K562 (cell line): ENCODE measurements around the gene FAM217B. TPM values are rescaled to one million over a fixed set of nuclear protein-coding genes. Genes with fewer than 3 reads are reported as not detected.

ENCODE experiments used
- ATAC-seq: fragments of 200-7000 bp; cut with Tn5 transposase; 3 replicates; pipeline ENCODE4 v1.9.1; 2020; ENCODE audit warnings: moderate library complexity
- BruUV-seq: library from RNA; stranded (reverse); fragments of 400-500 nt; replicated peaks from 2 replicates; lab custom pipeline; 2021; lab: Mats Ljungman, UMichigan
- CTCF ChIA-PET: fragments of 300-600 bp; formaldehyde crosslinking; extraction: SDS; loops from one replicate; lab custom pipeline; 2021; ENCODE audit warnings: low intra/inter-chr PET ratio; lab: Yijun Ruan, JAX
- POLR2A ChIA-PET: fragments of 300-600, 350-650 bp; sonication (Branson Sonifier 250); formaldehyde crosslinking; extraction: SDS; loops from one replicate; lab custom pipeline; 2021; ENCODE audit warnings: antibody characterized with exemption, inconsistent platforms; lab: Yijun Ruan, JAX
- DNase-seq, 4 experiments: peaks; one replicate each; pipeline versions ENCODE4 v3.0.0 to v3.0.0-alpha.2; 2011 to 2018; ENCODE audit warnings: low spot score in 3 of 4, mixed read lengths in 3 of 4; ENCODE audit errors: extremely low read depth in 1 of 4
- FAIRE-seq: peaks from 2 replicates; lab custom pipeline; 2011; peaks lifted over from hg19 to GRCh38; lab: Jason Lieb, UNC
- H2AFZ ChIP-seq: 2 replicates; pipeline ENCODE4 v1.6.0; 2011; ENCODE audit warnings: low read depth, low read length, control low read depth, inconsistent platforms
- H3K27ac ChIP-seq: fragments of 200-600 bp; 3 replicates; pipeline ENCODE4 v1.8.0; 2011; ENCODE audit warnings: low read depth, mild to moderate bottlenecking, control low read depth, inconsistent platforms, low read length, moderate library complexity, mixed read lengths; ENCODE audit errors: extremely low read depth
- H3K27me3 ChIP-seq, 2 experiments: fragments of 300-600 bp in 1 of 2; 2 replicates in 1 of 2; 3 replicates in 1 of 2; pipeline versions ENCODE4 v1.6.0 to v1.8.0; 2011; ENCODE audit warnings: inconsistent platforms in 2 of 2, low read length in 2 of 2, mild to moderate bottlenecking in 1 of 2, mixed read lengths in 1 of 2, moderate library complexity in 1 of 2; ENCODE audit not compliant: control insufficient read depth in 2 of 2, insufficient read depth in 2 of 2
- H3K36me3 ChIP-seq: fragments of 300-600 bp; 3 replicates; pipeline ENCODE4 v1.8.0; 2011; ENCODE audit warnings: mild to moderate bottlenecking, low read length, inconsistent platforms; ENCODE audit not compliant: control insufficient read depth, insufficient read depth
- H3K4me1 ChIP-seq, 2 experiments: fragments of 200-600 bp in 1 of 2; replicated peaks in 1 of 2; 2 replicates in 1 of 2; 3 replicates in 1 of 2; pipeline versions ENCODE4 v1.5.1 to v1.8.0; 2011; ENCODE audit warnings: inconsistent platforms in 2 of 2, low read length in 2 of 2, mild to moderate bottlenecking in 1 of 2, mixed read lengths in 1 of 2, moderate library complexity in 1 of 2; ENCODE audit not compliant: control insufficient read depth in 2 of 2, insufficient read depth in 2 of 2
- H3K4me2 ChIP-seq: 2 replicates; pipeline ENCODE4 v1.6.1; 2011; ENCODE audit warnings: low read length, control low read depth, inconsistent platforms, mixed read lengths; ENCODE audit not compliant: insufficient read depth
- H3K4me3 ChIP-seq: fragments of 200-600 bp; sonication (generic), shearing (Covaris generic); 2 replicates; pipeline ENCODE4 v1.5.1; 2016; ENCODE audit warnings: control low read depth, inconsistent platforms
- H3K79me2 ChIP-seq: fragments of 200-600 bp; 3 replicates; pipeline ENCODE4 v1.8.0; 2011; ENCODE audit warnings: low read length, inconsistent platforms; ENCODE audit not compliant: control insufficient read depth, insufficient read depth
- H3K9ac ChIP-seq, 2 experiments: 2 replicates each; pipeline versions ENCODE4 v1.6.0 to v1.6.1; 2011; ENCODE audit warnings: low read depth in 2 of 2, low read length in 2 of 2, control low read depth in 1 of 2, inconsistent platforms in 1 of 2, mild to moderate bottlenecking in 1 of 2, mixed read lengths in 1 of 2; ENCODE audit not compliant: insufficient read depth in 1 of 2
- H3K9me1 ChIP-seq: one replicate; pipeline ENCODE4 v1.6.0; 2011; ENCODE audit warnings: inconsistent platforms, mild to moderate bottlenecking, low read length, moderate library complexity; ENCODE audit not compliant: control insufficient read depth, insufficient read depth
- H3K9me3 ChIP-seq: replicated peaks from 2 replicates; pipeline ENCODE4 v1.5.1; 2011; ENCODE audit warnings: low read depth, low read length, inconsistent platforms; ENCODE audit not compliant: control insufficient read depth, insufficient read depth
- H4K20me1 ChIP-seq: replicated peaks from 2 replicates; pipeline ENCODE4 v1.6.1; 2011; ENCODE audit warnings: low read length, inconsistent platforms, mixed read lengths; ENCODE audit not compliant: control insufficient read depth, insufficient read depth
- ASH1L ChIP-seq: fragments of 450-650 bp; IDR thresholded peaks from 2 replicates; pipeline ENCODE4 v1.6.1; 2018; ENCODE audit warnings: borderline replicate concordance, mild to moderate bottlenecking, low read depth; ENCODE audit not compliant: partially characterized antibody
- BRF1 ChIP-seq: IDR thresholded peaks from 3 replicates; pipeline ENCODE4 v1.6.1; 2011; ENCODE audit warnings: borderline replicate concordance, mild to moderate bottlenecking; ENCODE audit not compliant: insufficient read length; ENCODE audit errors: extremely low read depth
- FOXA3 ChIP-seq, 2 experiments: fragments of 450-650 bp in 1 of 2; sonication (generic) in 1 of 2; formaldehyde crosslinking; IDR thresholded peaks in 1 of 2; conservative IDR thresholded peaks in 1 of 2; 2 replicates each; pipeline versions ENCODE4 v1.4.0 to v1.8.0; 2020 to 2022; ENCODE audit warnings: mild to moderate bottlenecking in 2 of 2, missing genetic modification reagents in 1 of 2
- MCM2 ChIP-seq: fragments of 450-650 bp; IDR thresholded peaks from 2 replicates; pipeline ENCODE4 v1.6.1; 2017; ENCODE audit warnings: low read depth, mild to moderate bottlenecking
- NFIC ChIP-seq: fragments of 450-650 bp; IDR thresholded peaks from 2 replicates; pipeline ENCODE4 v1.6.1; 2017; ENCODE audit warnings: mild to moderate bottlenecking, inconsistent platforms
- POLR2H ChIP-seq: IDR thresholded peaks from 2 replicates; pipeline ENCODE4 v1.6.1; 2016; ENCODE audit warnings: missing genetic modification characterization, low read depth, mild to moderate bottlenecking, control low read depth, missing compliant biosample characterization, moderate library complexity
- TAF7 ChIP-seq: fragments of 450-650 bp; IDR thresholded peaks from 2 replicates; pipeline ENCODE4 v1.6.1; 2016; ENCODE audit warnings: missing genetic modification characterization, missing compliant biosample characterization
- ZBTB8A ChIP-seq: fragments of 450-650 bp; IDR thresholded peaks from 2 replicates; pipeline ENCODE4 v1.6.1; 2018; ENCODE audit warnings: mild to moderate bottlenecking, moderate library complexity; ENCODE audit not compliant: partially characterized antibody
- ZC3H4 ChIP-seq: sonication (generic); formaldehyde crosslinking; IDR thresholded peaks from 2 replicates; pipeline ENCODE4 v1.9.0; 2021; ENCODE audit warnings: missing genetic modification reagents, borderline replicate concordance
- ZNF12 ChIP-seq: sonication (generic); formaldehyde crosslinking; IDR thresholded peaks from 2 replicates; pipeline ENCODE4 v1.4.0; 2020; ENCODE audit warnings: mild to moderate bottlenecking, missing genetic modification reagents
- ZNF57 ChIP-seq: fragments of 450-650 bp; formaldehyde crosslinking; IDR thresholded peaks from 2 replicates; pipeline ENCODE4 v1.4.0; 2020; ENCODE audit warnings: mild to moderate bottlenecking, moderate library complexity
- WGBS: fragments of 100-300 bp; shearing (Covaris generic); methylation state at CpG from one replicate; pipeline ENCODE4 v1.1.6; 2016; ENCODE audit warnings: low coverage, mixed read lengths; ENCODE audit not compliant: insufficient coverage; ENCODE audit errors: missing lambda C conversion rate; 5-methylcytosine and 5-hydroxymethylcytosine counted together
- in situ Hi-C: fragments of 300-500 bp; cut with MboI; formaldehyde crosslinking; loops from 4 replicates; pipeline ENCODE4 v1.15.0; 2018; ENCODE audit warnings: inconsistent platforms, mixed read lengths
- intact Hi-C: fragments of 100-400 bp; cut with micrococcal nuclease; formaldehyde crosslinking; loops from 2 replicates; pipeline ENCODE4 v1.14.2; 2022
- polyA plus RNA-seq, 8 experiments: library from polyadenylated mRNA; depleted of rRNA in 4 of 8; stranded (reverse) in 5 of 8; unstranded in 3 of 8; fragments of >200 nt; fragmentation: Nextera tagmentation in 2 of 8; fragmentation: Illumina TruSeq in 1 of 8; extraction: Ambion mirVana in 2 of 8; extraction: Trizol in 1 of 8; gene quantifications; 2 replicates each; pipeline versions ENCODE4 v1.2.1 to v1.2.3, GENCODE V29; 2011 to 2014; ENCODE audit warnings: inconsistent platforms in 1 of 8, missing spikeins in 1 of 8
- total RNA-seq, 7 experiments: library from RNA; depleted of rRNA in 6 of 7; stranded (reverse); fragments of >200 nt in 6 of 7; fragmentation: Illumina TruSeq in 2 of 7; extraction: Trizol in 2 of 7; gene quantifications; 2 replicates each; pipeline versions ENCODE4 v1.2.1 to v1.2.3, GENCODE V29; 2011 to 2021; ENCODE audit warnings: low replicate concordance in 1 of 7
- TF ChIP-seq, protein P1 (sequence below): sonication (generic); formaldehyde crosslinking; IDR thresholded peaks from 2 replicates; pipeline ENCODE4 v1.5.0; 2020; ENCODE audit warnings: missing genetic modification reagents

The FAM217B gene
- total and polyA plus RNA-seq, 9 of the 15 experiments (the other 6 are each of a cell fraction or from before 2014, with no cell fraction given), result 4.8 to 11.4 (median 6.9) TPM

DNA sequence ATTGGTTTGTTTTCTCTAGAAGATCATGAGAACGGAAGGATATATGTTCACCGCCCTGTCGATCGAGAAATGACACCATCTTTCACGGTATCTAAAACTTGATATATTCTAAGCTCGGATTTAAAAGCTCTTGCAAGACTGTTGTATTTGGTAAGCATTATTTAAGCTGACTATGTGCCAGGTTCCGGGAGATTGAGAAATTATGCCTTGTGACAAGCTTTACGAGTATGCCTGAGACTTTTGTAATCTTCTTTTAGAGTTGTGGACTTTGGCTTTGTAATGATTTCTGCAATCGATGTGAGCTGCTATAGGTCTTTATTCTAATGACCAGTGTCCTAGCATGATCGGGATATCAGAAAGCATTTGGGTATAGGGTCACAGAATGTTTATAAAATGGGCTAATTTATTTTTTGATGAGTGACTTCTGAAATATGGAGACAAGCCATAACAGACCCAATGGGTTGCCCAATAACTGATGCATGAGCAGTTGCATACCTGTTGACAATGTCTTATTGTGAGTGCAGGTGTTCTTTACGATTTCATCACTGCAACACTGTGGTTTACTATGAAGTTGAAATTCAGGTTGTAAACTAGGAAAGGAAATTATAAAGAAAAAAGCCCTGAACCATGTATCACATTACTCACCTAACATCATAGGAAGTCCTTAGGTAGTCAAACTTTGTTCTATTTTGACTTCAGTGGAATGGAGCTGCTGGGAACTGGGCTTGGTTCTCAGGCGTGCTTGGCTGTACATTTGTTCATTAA lies 32.0 kb downstream of the FAM217B start (continued):
- TF ChIP-seq TAF7, result no peak
- TF ChIP-seq ZNF57 (CRISPR knock-in tag), result no peak
- no peak for TF ChIP-seq ZNF12 (CRISPR knock-in tag)
- TF ChIP-seq, all 486 proteins: peak for 0

DNA sequence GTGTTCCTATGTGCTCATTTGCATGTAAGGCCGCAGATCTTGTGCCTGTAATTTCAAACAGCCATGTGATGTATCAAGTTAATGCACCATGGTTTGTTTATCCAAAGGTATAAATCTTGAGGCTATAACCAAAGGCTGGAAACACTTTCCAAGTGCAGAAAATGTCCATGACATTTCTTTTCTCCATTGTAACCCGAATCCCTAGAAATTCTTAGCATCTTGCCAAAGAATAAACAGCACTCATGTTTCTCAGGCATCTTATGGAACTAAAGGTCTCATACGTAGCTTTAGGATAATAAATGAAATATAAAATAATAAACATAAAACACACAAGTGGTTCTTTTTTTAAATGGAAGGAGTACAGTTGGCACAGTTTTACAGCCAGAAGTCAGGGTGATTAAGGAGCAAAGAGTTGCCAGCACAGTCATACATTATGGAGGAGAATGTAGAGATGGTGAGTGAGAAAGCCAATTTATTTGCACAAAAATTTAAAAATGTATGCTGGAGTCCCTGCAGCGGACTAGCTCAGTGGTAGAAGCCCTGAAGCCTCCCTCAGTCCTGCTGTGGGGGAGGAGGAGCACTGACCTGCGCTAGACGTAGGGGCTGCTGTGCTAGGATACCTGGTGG lies 36.1 kb downstream of the FAM217B start:
- Histone ChIP-seq H3K4me3 (no peak overlapping the region), H3K4me2 (no peak overlapping the region), H3K36me3 (no peaks in the 10 kb centered on the region), H3K9me3 (no peaks in the 10 kb centered on the region), H3K4me1 (no peaks in the 10 kb centered on the region), H2AFZ (no peak overlapping the region), H3K27me3 (no peaks in the 10 kb centered on the region; a peak in 1 of 5 replicates), H3K9me1 (no peaks in the 10 kb centered on the region), H3K79me2 (no peaks in the 10 kb centered on the region), H3K9ac (no peak overlapping the region), H4K20me1 (no peaks in the 10 kb centered on the region), H3K27ac (no peak overlapping the region)
- no TSS peak for BruUV-seq
- WGBS, result 2% methylated on average over 6 of the region's 6 CpGs
- FAIRE-seq (no peak), ATAC-seq (no peak), DNase-seq (no peak)
- TF ChIP-seq ZC3H4 (CRISPR knock-in tag), result no peak
- no peak for TF ChIP-seq FOXA3 (CRISPR knock-in tag; conservative IDR thresholded peaks at IDR 0.05 in 1 of 2, IDR thresholded peaks at IDR 0.05 in 1 of 2)
- TF ChIP-seq ASH1L, result no peak
- no peak for TF ChIP-seq POLR2H (tag)
- TF ChIP-seq, protein P1, sequence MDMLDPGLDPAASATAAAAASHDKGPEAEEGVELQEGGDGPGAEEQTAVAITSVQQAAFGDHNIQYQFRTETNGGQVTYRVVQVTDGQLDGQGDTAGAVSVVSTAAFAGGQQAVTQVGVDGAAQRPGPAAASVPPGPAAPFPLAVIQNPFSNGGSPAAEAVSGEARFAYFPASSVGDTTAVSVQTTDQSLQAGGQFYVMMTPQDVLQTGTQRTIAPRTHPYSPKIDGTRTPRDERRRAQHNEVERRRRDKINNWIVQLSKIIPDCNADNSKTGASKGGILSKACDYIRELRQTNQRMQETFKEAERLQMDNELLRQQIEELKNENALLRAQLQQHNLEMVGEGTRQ (CRISPR knock-in tag), result no peak
- TF ChIP-seq BRF1, result no peak
- TF ChIP-seq NFIC, result no peak
- TF ChIP-seq MCM2, result no peak
- no peak for TF ChIP-seq ZBTB8A
- intact Hi-C loops, result no loop called here
- in situ Hi-C loops, result no loop called here
- ChIA-PET POLR2A (no interaction called here), CTCF (interaction anchor here (0.5 kb wide), 1 partner anchor 305 kb away, joined by 3 read pairs; no protein-coding TSS in a partner anchor)
